GM21786 (cell line): Measurements from ENCODE around the gene BCL2L15.

Experiments used
- ATAC-seq: cut with Tn5 transposase; IDR thresholded peaks from one replicate; pipeline ENCODE4 v1.9.1; 2021; ENCODE audit not compliant: unreplicated experiment

BCL2L15 gene

DNA sequence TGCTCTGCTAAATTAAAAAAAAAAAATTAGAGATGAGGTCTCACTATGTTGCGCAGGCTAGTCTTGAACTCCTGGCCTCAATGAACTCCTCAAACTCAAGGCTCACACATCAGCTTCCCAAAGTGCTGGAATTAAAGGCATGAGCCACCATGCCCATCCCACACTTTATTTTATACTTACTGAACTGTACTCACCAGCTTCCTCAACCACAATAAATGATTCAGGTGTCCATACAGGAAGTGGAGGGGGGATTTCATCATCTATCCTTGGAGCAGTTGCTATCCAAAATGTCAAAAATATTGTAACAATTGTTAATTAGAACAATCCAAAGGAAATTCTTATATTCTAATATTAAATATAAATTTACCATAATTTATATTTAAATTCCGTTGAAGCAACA lies 52.7 kb downstream of the BCL2L15 start:
- no peak for ATAC-seq
